HepG2 (cell line): ENCODE data around the gene RMI2. TPM values are rescaled to one million over a fixed set of nuclear protein-coding genes. Genes with fewer than 3 reads are reported as not detected.

ENCODE experiments used
- AGO2 ChIP-seq: fragments of 200-400 bp; formaldehyde crosslinking; optimal IDR thresholded peaks from 2 replicates; pipeline ENCODE3; 2017; ENCODE audit warnings: mild to moderate bottlenecking, low read depth, low read length, moderate library complexity
- CCDC6 ChIP-seq: sonication (generic); formaldehyde crosslinking; IDR thresholded peaks from 2 replicates; pipeline ENCODE4 v1.8.1; 2022; ENCODE audit warnings: mild to moderate bottlenecking, missing genetic modification reagents, moderate library complexity
- FOSL1 ChIP-seq: sonication (generic); formaldehyde crosslinking; IDR thresholded peaks from 2 replicates; pipeline ENCODE4 v1.9.0; 2021; ENCODE audit warnings: missing genetic modification reagents, borderline replicate concordance
- FOXO1 ChIP-seq: sonication (generic); formaldehyde crosslinking; IDR thresholded peaks from 2 replicates; pipeline ENCODE4 v1.4.0; 2020; ENCODE audit warnings: missing genetic modification reagents
- GABPB1 ChIP-seq: IDR thresholded peaks from 2 replicates; pipeline ENCODE4 v1.6.1; 2016; ENCODE audit warnings: mild to moderate bottlenecking, missing genetic modification reagents, moderate library complexity, missing compliant biosample characterization
- ISX ChIP-seq: sonication (generic); formaldehyde crosslinking; conservative IDR thresholded peaks from 2 replicates; pipeline ENCODE4 v1.5.0; 2020; ENCODE audit warnings: missing genetic modification reagents
- KLF11 ChIP-seq: IDR thresholded peaks from 2 replicates; pipeline ENCODE4 v1.6.1; 2016; ENCODE audit warnings: missing compliant biosample characterization
- MTA3 ChIP-seq: sonication (generic); formaldehyde crosslinking; IDR thresholded peaks from 2 replicates; pipeline ENCODE4 v1.4.0; 2020; ENCODE audit warnings: missing genetic modification reagents
- SAFB2 ChIP-seq: sonication (generic); formaldehyde crosslinking; IDR thresholded peaks from 2 replicates; pipeline ENCODE4 v1.5.1; 2020; ENCODE audit warnings: missing genetic modification reagents, low read depth, mild to moderate bottlenecking, borderline replicate concordance
- THAP9 ChIP-seq: sonication (generic); formaldehyde crosslinking; IDR thresholded peaks from 2 replicates; pipeline ENCODE4; 2020; ENCODE audit warnings: missing genetic modification reagents, mild to moderate bottlenecking, borderline replicate concordance
- ZBTB49 ChIP-seq: sonication (generic); formaldehyde crosslinking; IDR thresholded peaks from 2 replicates; pipeline ENCODE4 v1.4.0; 2020; ENCODE audit warnings: missing genetic modification reagents, borderline replicate concordance
- ZFP90 ChIP-seq: sonication (generic); formaldehyde crosslinking; IDR thresholded peaks from 2 replicates; pipeline ENCODE4 v1.8.0; 2022; ENCODE audit warnings: missing genetic modification reagents, mild to moderate bottlenecking, inconsistent platforms, borderline replicate concordance
- ZFY ChIP-seq: sonication (generic); formaldehyde crosslinking; IDR thresholded peaks from 2 replicates; pipeline ENCODE4 v1.4.0; 2020; ENCODE audit warnings: missing genetic modification reagents
- ZKSCAN5 ChIP-seq: sonication (generic); formaldehyde crosslinking; IDR thresholded peaks from 2 replicates; pipeline ENCODE4 v1.5.1; 2020; ENCODE audit warnings: mild to moderate bottlenecking, missing genetic modification reagents
- ZNF3 ChIP-seq: IDR thresholded peaks from 2 replicates; pipeline ENCODE4 v1.7.0; 2017; ENCODE audit warnings: inconsistent platforms
- ZNF598 ChIP-seq: sonication (generic); formaldehyde crosslinking; IDR thresholded peaks from 2 replicates; pipeline ENCODE4 v1.5.1; 2020; ENCODE audit warnings: mild to moderate bottlenecking, missing genetic modification reagents, borderline replicate concordance
- ZNF607 ChIP-seq: sonication (generic); formaldehyde crosslinking; IDR thresholded peaks from 2 replicates; pipeline ENCODE4 v1.5.1; 2020; ENCODE audit warnings: missing genetic modification reagents, mild to moderate bottlenecking, borderline replicate concordance
- ZNF678 ChIP-seq: sonication (generic); formaldehyde crosslinking; IDR thresholded peaks from 2 replicates; pipeline ENCODE4 v1.4.0; 2020; ENCODE audit warnings: mild to moderate bottlenecking, missing genetic modification reagents
- ZUFSP ChIP-seq: sonication (generic); formaldehyde crosslinking; IDR thresholded peaks from 2 replicates; pipeline ENCODE4 v1.9.0; 2021; ENCODE audit warnings: missing genetic modification reagents, mild to moderate bottlenecking, borderline replicate concordance
- polyA plus RNA-seq, 8 experiments: library from polyadenylated mRNA; depleted of rRNA in 3 of 8; stranded (reverse) in 7 of 8; unstranded in 1 of 8; fragments of >200 nt; fragmentation: Illumina TruSeq in 4 of 8; extraction: Trizol in 4 of 8; gene quantifications; 2 replicates each; pipeline versions ENCODE4 v1.2.1 to v1.2.3, GENCODE V29; 2011 to 2016; ENCODE audit warnings: low read depth in 4 of 8, missing spikeins in 1 of 8, mixed read lengths in 1 of 8; ENCODE audit not compliant: insufficient read depth in 1 of 8
- total RNA-seq, 5 experiments: library from RNA; depleted of rRNA; stranded (reverse); fragments of >200 nt; fragmentation: Illumina TruSeq; extraction: Trizol; gene quantifications; 2 replicates each; pipeline ENCODE4 v1.2.3, GENCODE V29; 2016; ENCODE audit warnings: low read depth in 1 of 5
- TF ChIP-seq, protein P1 (sequence below): sonication (generic); formaldehyde crosslinking; IDR thresholded peaks from 2 replicates; pipeline ENCODE4 v1.4.0; 2020; ENCODE audit warnings: missing genetic modification reagents, mild to moderate bottlenecking, borderline replicate concordance

The RMI2 gene
- total and polyA plus RNA-seq, 2 of the 13 experiments (the other 11 are each of a cell fraction or from before 2014, with no cell fraction given) = 24.5 to 55.7 TPM

DNA sequence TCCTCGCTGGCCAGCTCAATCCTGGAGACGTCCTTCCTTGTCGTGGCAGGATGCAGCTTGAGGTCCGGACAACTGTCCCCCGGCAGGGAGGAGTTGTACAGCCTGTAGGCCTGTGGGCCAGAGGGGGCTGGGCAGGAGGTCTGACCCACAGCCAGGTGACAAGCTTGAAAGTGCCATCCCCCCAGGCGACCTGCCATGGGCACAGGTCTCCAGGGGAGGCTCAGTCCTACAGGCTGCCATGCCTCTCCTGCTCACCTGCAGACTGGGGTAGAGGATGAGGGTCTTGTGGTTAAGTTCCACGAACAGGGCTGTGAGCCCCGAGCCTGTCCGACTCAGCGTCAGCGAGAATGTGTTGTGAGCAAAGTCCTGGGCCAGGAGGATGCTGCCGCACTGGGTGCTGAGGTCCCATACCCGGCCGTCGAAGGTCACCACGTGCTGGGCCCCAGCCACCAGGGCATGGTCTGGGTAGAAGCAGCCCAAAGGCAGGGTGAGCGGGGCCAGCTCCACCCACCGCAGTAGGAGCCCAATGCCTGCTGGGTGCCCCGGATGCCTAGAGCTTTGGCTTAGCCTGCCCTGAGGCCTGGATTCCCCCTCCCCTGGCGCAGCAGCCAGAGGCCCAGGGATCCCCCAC, 39.8 kb downstream of the RMI2 start (continued):
- TF ChIP-seq THAP9 (CRISPR knock-in tag) = no peak
- TF ChIP-seq CCDC6 (CRISPR knock-in tag) = no peak
- no peak for TF ChIP-seq ZNF3 (CRISPR knock-in tag)
- peak; percentile 69 for TF ChIP-seq ZFY (CRISPR knock-in tag)
- TF ChIP-seq FOSL1 = no peak
- TF ChIP-seq ISX (CRISPR knock-in tag) = no peak
- TF ChIP-seq, protein P1, sequence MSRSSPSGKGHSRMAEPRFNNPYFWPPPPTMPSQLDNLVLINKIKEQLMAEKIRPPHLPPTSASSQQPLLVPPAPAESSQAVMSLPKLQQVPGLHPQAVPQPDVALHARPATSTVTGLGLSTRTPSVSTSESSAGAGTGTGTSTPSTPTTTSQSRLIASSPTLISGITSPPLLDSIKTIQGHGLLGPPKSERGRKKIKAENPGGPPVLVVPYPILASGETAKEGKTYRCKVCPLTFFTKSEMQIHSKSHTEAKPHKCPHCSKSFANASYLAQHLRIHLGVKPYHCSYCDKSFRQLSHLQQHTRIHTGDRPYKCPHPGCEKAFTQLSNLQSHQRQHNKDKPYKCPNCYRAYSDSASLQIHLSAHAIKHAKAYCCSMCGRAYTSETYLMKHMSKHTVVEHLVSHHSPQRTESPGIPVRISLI = no peak
- no peak for TF ChIP-seq AGO2
- no peak for TF ChIP-seq ZFP90 (CRISPR knock-in tag)
- TF ChIP-seq SAFB2 (CRISPR knock-in tag) = 0 out of 2 replicates have a peak, but pooled peaks have one; percentile 49
- TF ChIP-seq FOXO1 (CRISPR knock-in tag) = no peak
- no peak for TF ChIP-seq ZNF598 (CRISPR knock-in tag)
- TF ChIP-seq ZNF678 (CRISPR knock-in tag) = no peak
- peak; percentile 67; the same call in 1 of the 2 replicates for TF ChIP-seq ZNF607 (CRISPR knock-in tag)
- no peak for TF ChIP-seq KLF11 (CRISPR knock-in tag)
- no peak for TF ChIP-seq GABPB1
- no peak for TF ChIP-seq ZUFSP (CRISPR knock-in tag)
- TF ChIP-seq MTA3 (CRISPR knock-in tag) = no peak
- TF ChIP-seq ZBTB49 (CRISPR knock-in tag) = no peak
- no peak for TF ChIP-seq ZKSCAN5 (CRISPR knock-in tag)
